Panc1 (cell line): ENCODE results near the gene PDLIM4. TPM values are rescaled to one million over a fixed set of nuclear protein-coding genes. Genes with fewer than 3 reads are reported as not detected.

ENCODE experiments used
- ATAC-seq: fragments of 200-7000 bp; cut with Tn5 transposase; 2 replicates; pipeline ENCODE4 v1.9.1; 2020; ENCODE audit warnings: mild to moderate bottlenecking, moderate library complexity
- BruUV-seq: library from RNA; stranded (reverse); fragments of 400-500 nt; replicated peaks from 2 replicates; lab custom pipeline; 2021; lab: Mats Ljungman, UMichigan
- CTCF ChIA-PET: fragments of 300-600 bp; sonication (Branson Sonifier 250); formaldehyde crosslinking; loops from one replicate; lab custom pipeline; 2022; ENCODE audit warnings: antibody characterized with exemption; lab: Charles Lee
- POLR2A ChIA-PET: fragments of 300-600 bp; sonication (Branson Sonifier 250); formaldehyde crosslinking; loops from one replicate; lab custom pipeline; 2022; ENCODE audit warnings: antibody characterized with exemption; lab: Charles Lee
- DNase-seq: peaks from one replicate; pipeline ENCODE4 v3.0.0-alpha.2; 2010; ENCODE audit warnings: low read depth, low spot score
- H3K27ac ChIP-seq: 2 replicates; pipeline ENCODE4 v1.5.1; 2011; ENCODE audit warnings: mild to moderate bottlenecking, low read length, inconsistent platforms
- H3K27me3 ChIP-seq: fragments of 200-500 bp; sonication (Bioruptor generic); 2 replicates; pipeline ENCODE4 v1.6.0; 2014; ENCODE audit warnings: low read length, inconsistent platforms; ENCODE audit not compliant: control insufficient read depth, insufficient read depth
- H3K36me3 ChIP-seq: fragments of 200-500 bp; sonication (Bioruptor generic); 2 replicates; pipeline ENCODE4 v1.5.1; 2014; ENCODE audit warnings: inconsistent platforms, mild to moderate bottlenecking, low read length, moderate library complexity; ENCODE audit not compliant: control insufficient read depth, insufficient read depth
- H3K4me1 ChIP-seq: 2 replicates; pipeline ENCODE4 v1.5.1; 2011; ENCODE audit warnings: inconsistent platforms, mild to moderate bottlenecking, low read length, moderate library complexity; ENCODE audit not compliant: control insufficient read depth, insufficient read depth
- H3K4me3 ChIP-seq, 2 experiments: 2 replicates each; pipeline ENCODE4 v1.5.1; 2011 to 2012; ENCODE audit warnings: low read depth in 2 of 2, low read length in 2 of 2, mild to moderate bottlenecking in 2 of 2, inconsistent platforms in 1 of 2, moderate library complexity in 1 of 2
- H3K9me3 ChIP-seq: fragments of 200-500 bp; sonication (Bioruptor generic); 2 replicates; pipeline ENCODE4 v1.5.1; 2014; ENCODE audit warnings: low read depth, mild to moderate bottlenecking, inconsistent platforms, low read length, moderate library complexity; ENCODE audit not compliant: control insufficient read depth, insufficient read depth
- CTCF ChIP-seq: fragments of 450-650 bp; IDR thresholded peaks from 2 replicates; pipeline ENCODE4 v1.5.1; 2017; ENCODE audit warnings: mild to moderate bottlenecking
- POLR2AphosphoS5 ChIP-seq: IDR thresholded peaks from 2 replicates; pipeline ENCODE4 v1.6.1; 2012; ENCODE audit warnings: mild to moderate bottlenecking, low read depth, low read length, moderate library complexity
- REST ChIP-seq, 2 experiments: IDR thresholded peaks; 2 replicates each; pipeline ENCODE4 v1.6.1; 2011 to 2012; ENCODE audit warnings: low read depth in 2 of 2, control low read depth in 1 of 2, low read length in 1 of 2, mild to moderate bottlenecking in 1 of 2, moderate library complexity in 1 of 2; ENCODE audit not compliant: insufficient read depth in 1 of 2
- SIN3A ChIP-seq: IDR thresholded peaks from 2 replicates; pipeline ENCODE4 v1.6.1; 2012; ENCODE audit warnings: low read depth, mild to moderate bottlenecking, low read length, moderate library complexity, borderline replicate concordance; ENCODE audit not compliant: insufficient read depth
- TCF7L2 ChIP-seq: IDR thresholded peaks from 2 replicates; pipeline ENCODE4 v1.6.1; 2011; ENCODE audit warnings: mild to moderate bottlenecking, low read depth, low read length, inconsistent platforms
- in situ Hi-C: cut with HindIII; loops from 2 replicates; pipeline ENCODE4 v1.10.0; 2016; ENCODE audit warnings: low sequenced_read_pairs, low pct_unique_long_range_greater_than_20kb
- intact Hi-C: fragments of 100-400 bp; cut with micrococcal nuclease; formaldehyde crosslinking; loops from one replicate; pipeline ENCODE4 v1.10.0; 2022; ENCODE audit not compliant: unreplicated experiment
- total RNA-seq: library from RNA; stranded (reverse); gene quantifications from one replicate; pipeline ENCODE4 v1.2.1, GENCODE V29; 2021; ENCODE audit not compliant: unreplicated experiment

Gene PDLIM4
- total RNA-seq, 1 experiment from 2014 or later = 9.9 TPM

- POLR2A ChIA-PET = no interaction called here
- Histone ChIP-seq H3K9me3 (no peaks in the 10 kb centered on the region), H3K4me1 (no peaks in the 10 kb centered on the region), H3K27me3 (no peaks in the 10 kb centered on the region), H3K27ac (no peak overlapping the region), H3K4me3 (no peak overlapping the region), H3K36me3 (no peaks in the 10 kb centered on the region)
- no peak for TF ChIP-seq REST (IDR thresholded peaks at IDR 0.05; ENCODE audit: insufficient read depth in 1 of 2, low read depth in 2 of 2, low read length in 1 of 2)
- no peak for TF ChIP-seq SIN3A
- TF ChIP-seq CTCF = no peak
- no peak for TF ChIP-seq TCF7L2
- no peak for TF ChIP-seq POLR2AphosphoS5
- CTCF ChIA-PET = no interaction called here
- in situ Hi-C loops = no loop called here
- BruUV-seq = no TSS peak
- DNase-seq (no peak), ATAC-seq (no peak)
- intact Hi-C loops = no loop called here
These were observed 24.4 kb upstream of the PDLIM4 start for GRCh38 chr5:132233081-132233480.

- ChIA-PET CTCF (no interaction called here), POLR2A (no interaction called here)
- TF ChIP-seq POLR2AphosphoS5 = no peak
- no peak for TF ChIP-seq TCF7L2
- no peak for TF ChIP-seq SIN3A
- TF ChIP-seq REST (IDR thresholded peaks at IDR 0.05; ENCODE audit: insufficient read depth in 1 of 2, low read depth in 2 of 2, low read length in 1 of 2) = no peak
- no peak for TF ChIP-seq CTCF
- Histone ChIP-seq H3K27me3 (no peaks in the 10 kb centered on the region), H3K27ac (no peak overlapping the region), H3K9me3 (no peaks in the 10 kb centered on the region), H3K4me1 (no peaks in the 10 kb centered on the region), H3K36me3 (no peaks in the 10 kb centered on the region), H3K4me3 (no peak overlapping the region)
- intact Hi-C loops = no loop called here
- no peak for DNase-seq
- no TSS peak for BruUV-seq
- no peak for ATAC-seq
- in situ Hi-C loops = no loop called here
These were observed 23.4 kb upstream of the PDLIM4 start for GRCh38 chr5:132233811-132234683.
